ENCODE data around the gene AHDC1. TPM values are rescaled to one million over a fixed set of nuclear protein-coding genes. Genes with fewer than 3 reads are reported as not detected.
A peak's percentile ranks its signal among the peaks of the same experiment; 100 is the strongest.

AHDC1 gene
- total and polyA plus RNA-seq, 7 donors, result 6.4 to 65.2 (median 35.9) TPM

DNA sequence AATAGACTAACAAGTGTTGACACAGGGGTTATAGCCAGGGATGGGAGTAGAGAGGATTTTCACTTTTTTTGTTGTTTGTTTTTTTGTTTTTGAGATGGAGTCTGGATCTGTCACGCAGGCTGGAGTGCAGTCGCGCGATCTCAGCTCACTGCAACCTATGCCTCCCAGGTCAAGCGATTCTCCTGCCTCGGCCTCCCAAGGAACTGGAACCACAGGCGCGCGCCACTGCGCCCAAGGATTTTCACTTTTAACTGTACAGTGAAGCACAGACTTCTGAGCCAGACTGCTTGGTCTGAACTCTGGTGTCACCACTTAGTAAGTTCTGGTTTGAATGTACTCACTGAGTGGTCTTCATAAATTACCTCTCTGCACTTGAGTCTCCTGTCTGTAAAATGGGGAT lies 73.8 kb downstream of the AHDC1 start:
- Histone ChIP-seq H3K27ac (peak overlapping the region; percentile 94), H3K4me3 (no peak overlapping the region), H3K36me3 (ENCODE audit: insufficient read depth in 1 of 2, low read depth in 1 of 2) (peaks cover 0 to 23% of the 10 kb centered on the region in 2 donors), H3K9me3 (no peaks in the 10 kb centered on the region), H3K4me1 (peaks cover 38% of the 10 kb centered on the region), H3K27me3 (ENCODE audit: insufficient read depth in 3 of 3, low read length in 2 of 3) (no peaks in the 10 kb centered on the region)
- ATAC-seq (no peak), DNase-seq (no peak)
- intact Hi-C loops (cut with DNase I), result no loop called here
- 90 to 95% (median 94%) methylated on average over 10 of the region's 10 CpGs for WGBS, 3 donors
- TF ChIP-seq, protein P1, sequence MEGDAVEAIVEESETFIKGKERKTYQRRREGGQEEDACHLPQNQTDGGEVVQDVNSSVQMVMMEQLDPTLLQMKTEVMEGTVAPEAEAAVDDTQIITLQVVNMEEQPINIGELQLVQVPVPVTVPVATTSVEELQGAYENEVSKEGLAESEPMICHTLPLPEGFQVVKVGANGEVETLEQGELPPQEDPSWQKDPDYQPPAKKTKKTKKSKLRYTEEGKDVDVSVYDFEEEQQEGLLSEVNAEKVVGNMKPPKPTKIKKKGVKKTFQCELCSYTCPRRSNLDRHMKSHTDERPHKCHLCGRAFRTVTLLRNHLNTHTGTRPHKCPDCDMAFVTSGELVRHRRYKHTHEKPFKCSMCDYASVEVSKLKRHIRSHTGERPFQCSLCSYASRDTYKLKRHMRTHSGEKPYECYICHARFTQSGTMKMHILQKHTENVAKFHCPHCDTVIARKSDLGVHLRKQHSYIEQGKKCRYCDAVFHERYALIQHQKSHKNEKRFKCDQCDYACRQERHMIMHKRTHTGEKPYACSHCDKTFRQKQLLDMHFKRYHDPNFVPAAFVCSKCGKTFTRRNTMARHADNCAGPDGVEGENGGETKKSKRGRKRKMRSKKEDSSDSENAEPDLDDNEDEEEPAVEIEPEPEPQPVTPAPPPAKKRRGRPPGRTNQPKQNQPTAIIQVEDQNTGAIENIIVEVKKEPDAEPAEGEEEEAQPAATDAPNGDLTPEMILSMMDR (IDR thresholded peaks at IDR 0.05), result no peak

DNA sequence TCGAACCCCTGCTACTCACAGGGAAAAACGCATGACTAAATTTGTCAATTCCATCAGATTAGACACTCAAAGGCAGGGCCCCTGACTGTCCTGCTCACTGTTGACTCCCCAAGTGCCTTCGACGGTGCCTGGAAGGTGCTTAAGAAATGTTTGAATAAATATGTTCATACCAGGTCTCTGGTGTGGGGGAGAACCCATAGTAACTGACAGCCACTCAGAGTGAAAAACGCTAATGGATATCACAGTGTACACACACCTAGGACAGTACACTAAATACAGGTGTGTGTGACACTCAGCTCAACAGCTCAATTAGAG lies 74.3 kb downstream of the AHDC1 start:
- DNase-seq (no peak), ATAC-seq (no peak)
- peaks cover 0 to 18% of the 10 kb centered on the region in 2 donors for H3K36me3 ChIP-seq (ENCODE audit: insufficient read depth in 1 of 2, low read depth in 1 of 2)
- no peaks in the 10 kb centered on the region for H3K9me3 ChIP-seq
- H3K27ac ChIP-seq, result peak overlapping the region; percentile 94
- H3K4me1 ChIP-seq, result peaks cover 43% of the 10 kb centered on the region
- no peak overlapping the region for H3K4me3 ChIP-seq
- intact Hi-C loops (cut with DNase I), result no loop called here
- 59 to 79% (median 65%) methylated on average over 5 of the region's 5 CpGs for WGBS, 3 donors
- no peaks in the 10 kb centered on the region for H3K27me3 ChIP-seq (ENCODE audit: insufficient read depth in 3 of 3, low read length in 2 of 3)
- TF ChIP-seq, protein P1 (IDR thresholded peaks at IDR 0.05), result no peak

DNA sequence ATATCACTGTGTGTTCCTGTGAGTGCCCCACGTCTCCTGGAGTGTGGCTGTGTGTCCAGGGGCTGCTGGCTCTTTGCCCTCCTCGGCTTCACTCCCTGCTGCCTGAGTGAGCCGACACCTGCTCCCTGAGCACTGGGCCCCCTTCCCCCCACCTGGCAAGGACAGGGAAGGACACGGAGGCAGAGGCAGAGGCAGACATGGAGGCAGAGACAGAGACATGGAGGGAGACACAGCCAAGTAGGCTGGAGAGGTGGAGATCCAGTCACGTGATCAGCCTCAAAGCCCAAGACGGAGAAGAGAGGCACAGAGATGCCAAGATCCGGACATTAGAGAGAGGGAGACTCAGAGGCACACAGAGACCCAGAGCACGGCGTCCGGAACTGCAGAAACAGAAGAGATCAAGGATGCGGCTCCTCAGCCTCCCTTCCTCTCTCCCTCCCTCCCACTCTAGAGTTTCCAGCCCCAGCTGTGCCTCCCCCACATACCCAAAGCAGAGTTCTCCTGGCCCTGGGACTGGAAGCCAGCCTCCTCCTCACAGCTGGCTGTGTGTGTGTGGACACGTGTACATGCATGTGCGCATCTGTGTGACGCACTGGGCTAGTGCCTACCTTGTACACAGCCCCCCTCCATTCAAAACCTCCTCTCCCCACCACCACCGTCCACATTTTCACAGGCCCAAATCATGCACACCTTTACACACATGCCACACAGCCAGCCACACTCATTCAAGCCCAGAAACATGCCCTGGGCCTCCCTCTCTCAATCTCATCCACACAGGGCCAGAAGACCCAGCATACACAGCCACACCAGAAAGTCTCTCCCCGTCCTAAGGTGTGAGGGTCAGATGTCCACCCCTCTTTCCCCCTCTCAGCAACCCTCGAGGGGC lies 74.9 kb downstream of the AHDC1 start:
- Histone ChIP-seq H3K36me3 (ENCODE audit: insufficient read depth in 1 of 2, low read depth in 1 of 2) (peaks cover 0 to 12% of the 10 kb centered on the region in 2 donors), H3K4me1 (peaks cover 47% of the 10 kb centered on the region), H3K4me3 (peak overlapping the region; percentile 71), H3K27me3 (ENCODE audit: insufficient read depth in 3 of 3, low read length in 2 of 3) (no peaks in the 10 kb centered on the region), H3K27ac (peak overlapping the region; percentile 94), H3K9me3 (no peaks in the 10 kb centered on the region)
- WGBS, 3 donors, result 6 to 16% (median 10%) methylated on average over 17 of the region's 17 CpGs
- intact Hi-C loops (cut with DNase I), result no loop called here
- TF ChIP-seq, protein P1 (IDR thresholded peaks at IDR 0.05), result no peak
- ATAC-seq (peak; percentile 47 to 69 (median 56)), DNase-seq (peak; percentile 78 to 88)

DNA sequence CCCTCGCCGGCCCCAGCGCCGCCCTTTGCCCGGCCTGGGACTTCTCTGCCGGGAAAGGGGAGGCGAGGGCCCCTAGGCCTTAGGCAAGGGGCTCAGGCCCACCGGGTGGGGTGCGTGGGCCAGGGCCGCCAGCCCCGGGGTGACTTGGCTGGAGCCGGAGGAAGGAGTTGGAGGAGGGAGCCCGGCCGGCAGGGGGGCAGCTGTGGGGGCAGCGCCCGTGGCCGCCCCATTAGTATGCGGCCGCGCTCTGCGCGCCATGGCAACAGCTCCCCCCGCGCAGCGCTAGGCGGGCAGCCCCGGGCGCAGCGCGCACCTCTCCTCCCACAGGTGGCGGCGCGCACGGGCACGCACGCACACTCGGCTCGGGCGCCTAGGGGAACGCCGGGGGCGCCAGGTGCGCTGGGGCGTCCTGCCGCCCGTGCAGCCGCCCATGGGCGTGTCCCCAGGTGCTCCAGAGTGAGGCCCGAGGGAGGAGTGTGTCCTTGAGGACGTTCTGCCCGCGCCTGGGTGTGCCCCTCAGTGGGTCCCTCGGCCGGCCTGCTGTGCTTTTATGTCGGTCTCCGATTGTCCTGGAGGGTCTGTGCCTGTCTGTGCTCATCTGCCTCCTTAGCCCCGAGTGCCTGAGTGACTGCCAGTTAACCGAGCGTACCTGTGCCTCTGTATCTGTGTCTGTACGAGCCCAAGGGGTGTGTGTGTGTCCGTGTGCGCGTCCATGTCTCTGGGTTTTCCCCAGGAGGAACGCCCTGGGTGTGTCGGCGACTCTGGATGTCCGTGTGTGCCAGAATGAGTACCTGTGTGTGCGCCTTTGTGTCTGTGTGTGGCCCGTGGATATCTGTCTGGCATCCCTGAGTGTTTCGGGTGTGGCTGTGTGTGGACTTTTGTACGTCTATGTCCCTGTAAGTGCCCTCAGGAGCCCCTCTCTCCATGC lies 75.8 kb downstream of the AHDC1 start:
- Histone ChIP-seq H3K36me3 (ENCODE audit: insufficient read depth in 1 of 2, low read depth in 1 of 2) (peaks cover 0 to 3% of the 10 kb centered on the region in 2 donors), H3K9me3 (no peaks in the 10 kb centered on the region), H3K27me3 (ENCODE audit: insufficient read depth in 3 of 3, low read length in 2 of 3) (no peaks in the 10 kb centered on the region), H3K27ac (peak overlapping the region; percentile 94), H3K4me1 (peaks cover 56% of the 10 kb centered on the region), H3K4me3 (peak overlapping the region; percentile 71)
- ATAC-seq, result peak; percentile 44 to 60 (median 54)
- 1 to 5% (median 1%) methylated on average over 33 to 71 of the region's 71 CpGs for WGBS, 3 donors
- TF ChIP-seq, protein P1 (IDR thresholded peaks at IDR 0.05), result no peak
- intact Hi-C loops (cut with DNase I), result loop anchor here in 1 of 2 donors (2.0 kb wide), 1 partner anchor 75 kb away; no protein-coding TSS in a partner anchor
- DNase-seq, result no peak
